Endodermal cell (in vitro differentiated cells): ENCODE data around the gene TEX261. TPM values are rescaled to one million over a fixed set of nuclear protein-coding genes. Genes with fewer than 3 reads are reported as not detected.
A peak's percentile ranks its signal among the peaks of the same experiment; 100 is the strongest.

Experiments used
- DNase-seq: peaks from one replicate; pipeline ENCODE4 v3.0.0-alpha.2; 2017
- H3K27ac ChIP-seq: 2 replicates; pipeline ENCODE4 v1.5.1; 2013; ENCODE audit warnings: mild to moderate bottlenecking, low read depth, low read length, moderate library complexity
- H3K27me3 ChIP-seq: 2 replicates; pipeline ENCODE4 v1.6.1; 2013; ENCODE audit warnings: mild to moderate bottlenecking, low read length, moderate library complexity; ENCODE audit not compliant: insufficient read depth, control insufficient read depth, poor library complexity, severe bottlenecking
- H3K36me3 ChIP-seq: 2 replicates; pipeline ENCODE4 v1.7.0; 2013; ENCODE audit warnings: mild to moderate bottlenecking, low read length, moderate library complexity; ENCODE audit not compliant: control insufficient read depth, insufficient read depth
- H3K4me1 ChIP-seq: one replicate; pipeline ENCODE4 v1.7.0; 2013; ENCODE audit warnings: low read length; ENCODE audit not compliant: control insufficient read depth, insufficient read depth
- H3K4me3 ChIP-seq: 2 replicates; pipeline ENCODE4 v1.5.1; 2013; ENCODE audit warnings: mild to moderate bottlenecking, low read length, moderate library complexity
- H3K9ac ChIP-seq: 2 replicates; pipeline ENCODE4 v1.6.1; 2013; ENCODE audit warnings: mild to moderate bottlenecking, low read length, moderate library complexity; ENCODE audit not compliant: poor library complexity, severe bottlenecking; ENCODE audit errors: extremely low read depth
- H3K9me3 ChIP-seq: 2 replicates; pipeline ENCODE4 v1.6.1; 2013; ENCODE audit warnings: mild to moderate bottlenecking, low read length, moderate library complexity; ENCODE audit not compliant: control insufficient read depth
- H3K27ac Mint-ChIP-seq: 2 replicates; pipeline ENCODE4 v1.8.0; 2020; ENCODE audit warnings: mixed read lengths
- H3K27me3 Mint-ChIP-seq: 2 replicates; pipeline ENCODE4 v1.8.0; 2021; ENCODE audit warnings: mild to moderate bottlenecking, mixed read lengths; ENCODE audit not compliant: insufficient read depth
- H3K36me3 Mint-ChIP-seq: 2 replicates; pipeline ENCODE4 v1.8.0; 2020; ENCODE audit warnings: low read depth, mixed read lengths
- H3K4me1 Mint-ChIP-seq: 2 replicates; pipeline ENCODE4 v1.8.0; 2020; ENCODE audit warnings: mixed read lengths
- H3K4me3 Mint-ChIP-seq: 2 replicates; pipeline ENCODE4 v1.8.0; 2020; ENCODE audit warnings: mild to moderate bottlenecking, moderate library complexity, mixed read lengths
- H3K9me3 Mint-ChIP-seq: 2 replicates; pipeline ENCODE4 v1.8.0; 2020; ENCODE audit warnings: mild to moderate bottlenecking, mixed read lengths
- WGBS, 2 experiments: methylation state at CpG; one replicate each; pipeline versions ENCODE4 v1.1.5 to v1.1.7; 2013; ENCODE audit warnings: missing lambda C conversion rate in 2 of 2, mixed read lengths in 1 of 2; ENCODE audit not compliant: insufficient coverage in 1 of 2, insufficient read length in 1 of 2; 5-methylcytosine and 5-hydroxymethylcytosine counted together
- total RNA-seq, 2 donors: library from RNA; stranded (reverse); fragmentation: NEBNext Ultra II Directional in 1 of 2; extraction: Animal tissue kit (Norgen Biotek cat#: 25700) in 1 of 2; gene quantifications; 2 replicates in 1 of 2; 3 replicates in 1 of 2; pipeline ENCODE4 v1.2.1, GENCODE V29; 2021
- TF ChIP-seq, protein P1 (sequence below): fragments of 200-600 bp; sonication (generic); conservative IDR thresholded peaks from 2 replicates; pipeline ENCODE4 v1.5.0; 2021; ENCODE audit warnings: antibody characterized with exemption, mild to moderate bottlenecking

TEX261 gene
- total RNA-seq, 2 donors from 2014 or later: 13.3 to 19.9 TPM

DNA sequence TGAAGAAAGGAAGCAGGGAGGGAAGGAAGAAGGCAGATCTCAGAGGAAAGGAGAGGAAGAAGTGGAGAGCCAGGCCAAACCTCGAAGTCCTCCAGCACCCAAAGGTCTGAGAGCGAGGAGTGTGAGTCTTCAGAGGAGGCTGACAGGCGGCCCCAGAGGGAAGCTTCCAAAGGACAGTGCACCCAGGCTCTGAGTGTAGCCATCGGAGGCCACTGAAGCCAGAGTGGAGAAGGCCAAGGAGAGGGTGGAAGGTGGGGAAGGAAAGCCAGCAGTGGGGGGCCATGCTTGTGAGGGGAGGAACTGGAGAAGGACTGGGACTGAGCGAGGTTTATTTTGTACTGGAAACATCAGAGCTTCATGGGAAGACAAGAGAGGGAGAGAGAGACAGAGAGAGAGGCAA lies 53.0 kb downstream of the TEX261 start:
- no peak overlapping the region for H3K27ac ChIP-seq
- TF ChIP-seq, protein P1, sequence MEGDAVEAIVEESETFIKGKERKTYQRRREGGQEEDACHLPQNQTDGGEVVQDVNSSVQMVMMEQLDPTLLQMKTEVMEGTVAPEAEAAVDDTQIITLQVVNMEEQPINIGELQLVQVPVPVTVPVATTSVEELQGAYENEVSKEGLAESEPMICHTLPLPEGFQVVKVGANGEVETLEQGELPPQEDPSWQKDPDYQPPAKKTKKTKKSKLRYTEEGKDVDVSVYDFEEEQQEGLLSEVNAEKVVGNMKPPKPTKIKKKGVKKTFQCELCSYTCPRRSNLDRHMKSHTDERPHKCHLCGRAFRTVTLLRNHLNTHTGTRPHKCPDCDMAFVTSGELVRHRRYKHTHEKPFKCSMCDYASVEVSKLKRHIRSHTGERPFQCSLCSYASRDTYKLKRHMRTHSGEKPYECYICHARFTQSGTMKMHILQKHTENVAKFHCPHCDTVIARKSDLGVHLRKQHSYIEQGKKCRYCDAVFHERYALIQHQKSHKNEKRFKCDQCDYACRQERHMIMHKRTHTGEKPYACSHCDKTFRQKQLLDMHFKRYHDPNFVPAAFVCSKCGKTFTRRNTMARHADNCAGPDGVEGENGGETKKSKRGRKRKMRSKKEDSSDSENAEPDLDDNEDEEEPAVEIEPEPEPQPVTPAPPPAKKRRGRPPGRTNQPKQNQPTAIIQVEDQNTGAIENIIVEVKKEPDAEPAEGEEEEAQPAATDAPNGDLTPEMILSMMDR: no peak
- no peak overlapping the region for H3K4me3 ChIP-seq
- peaks cover 59% of the 10 kb centered on the region for H3K27me3 ChIP-seq
- Mint-ChIP-seq H3K36me3 (no peaks in the 10 kb centered on the region), H3K4me3 (no peak overlapping the region), H3K4me1 (peaks cover 19% of the 10 kb centered on the region), H3K27ac (no peak overlapping the region), H3K9me3 (no peaks in the 10 kb centered on the region), H3K27me3 (peaks cover 79% of the 10 kb centered on the region)
- H3K36me3 ChIP-seq: no peaks in the 10 kb centered on the region
- H3K4me1 ChIP-seq: peaks cover 10% of the 10 kb centered on the region
- no peak overlapping the region for H3K9ac ChIP-seq
- 91 to 100% methylated on average over 1 to 5 of the region's 5 CpGs for WGBS, 2 experiments
- no peaks in the 10 kb centered on the region for H3K9me3 ChIP-seq
- peak; percentile 31 for DNase-seq

DNA sequence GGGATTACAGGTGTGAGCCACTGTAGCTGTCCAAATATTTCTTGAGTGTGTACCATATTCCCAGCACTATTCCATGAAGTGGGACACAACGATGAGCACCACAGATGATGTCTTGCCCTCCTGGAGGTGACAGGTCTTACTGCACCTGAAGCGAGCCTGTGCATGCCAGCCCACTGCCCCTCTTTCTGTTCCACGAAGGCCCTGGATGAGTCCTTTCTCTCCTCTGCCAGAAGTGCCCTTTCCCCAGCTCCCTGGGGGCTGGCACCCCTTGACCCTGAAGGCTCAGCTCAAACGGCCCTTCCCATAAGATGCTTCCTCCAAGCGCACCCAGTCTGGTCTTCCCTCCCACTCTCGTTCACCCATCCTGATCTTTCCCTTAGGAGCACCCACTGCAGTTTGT lies 53.5 kb downstream of the TEX261 start:
- Mint-ChIP-seq H3K36me3 (no peaks in the 10 kb centered on the region), H3K9me3 (no peaks in the 10 kb centered on the region), H3K27me3 (peaks cover 78% of the 10 kb centered on the region), H3K4me1 (peaks cover 23% of the 10 kb centered on the region), H3K4me3 (no peak overlapping the region), H3K27ac (no peak overlapping the region)
- TF ChIP-seq, protein P1: peak; percentile 43
- peaks cover 53% of the 10 kb centered on the region for H3K27me3 ChIP-seq
- no peaks in the 10 kb centered on the region for H3K9me3 ChIP-seq
- H3K4me3 ChIP-seq: no peak overlapping the region
- H3K27ac ChIP-seq: no peak overlapping the region
- peaks cover 10% of the 10 kb centered on the region for H3K4me1 ChIP-seq
- H3K36me3 ChIP-seq: no peaks in the 10 kb centered on the region
- DNase-seq: peak; percentile 42
- no peak overlapping the region for H3K9ac ChIP-seq
- WGBS, 2 experiments: 85 to 87% methylated on average over 5 to 6 of the region's 6 CpGs

DNA sequence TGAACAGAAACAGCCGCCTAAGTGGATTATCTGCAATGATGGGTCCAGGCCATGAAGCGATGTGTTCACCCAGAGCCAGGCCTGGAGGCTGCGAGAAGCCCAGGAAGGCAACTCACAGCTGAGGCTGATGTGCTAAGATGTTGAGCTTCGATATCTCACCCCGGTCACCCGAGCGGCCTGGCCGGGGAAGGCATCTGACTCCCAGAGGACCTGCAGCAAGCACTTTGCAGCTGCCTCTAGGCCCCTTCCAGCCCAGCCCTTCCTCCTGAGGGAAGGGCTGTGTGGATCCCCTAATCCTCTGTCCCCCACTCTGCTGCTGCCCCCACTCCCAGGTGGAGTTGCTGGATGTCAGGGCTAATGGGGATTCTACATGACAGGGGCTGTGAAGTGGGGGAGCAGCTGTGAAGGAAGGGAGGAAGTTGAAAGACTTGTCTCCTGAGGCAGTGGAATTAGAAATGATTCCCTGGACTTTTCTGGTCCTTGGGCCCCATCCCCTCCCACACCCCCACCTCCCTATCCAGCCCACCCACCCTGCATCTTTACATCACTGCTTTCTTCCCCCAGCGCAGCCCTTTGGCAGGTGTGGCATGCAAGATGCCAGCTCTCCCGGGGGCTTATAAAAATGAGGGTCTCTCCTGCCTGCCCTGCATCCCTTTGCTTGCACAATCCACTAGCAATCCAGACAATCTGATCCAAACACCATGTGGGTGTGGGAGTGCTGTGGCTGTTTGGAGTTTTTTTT lies 54.7 kb downstream of the TEX261 start:
- H3K27ac Mint-ChIP-seq: no peak overlapping the region
- peaks cover 29% of the 10 kb centered on the region for H3K4me1 Mint-ChIP-seq
- H3K27me3 Mint-ChIP-seq: peaks cover 72% of the 10 kb centered on the region
- Histone ChIP-seq H3K36me3 (no peaks in the 10 kb centered on the region), H3K4me1 (peaks cover 10% of the 10 kb centered on the region), H3K27me3 (peaks cover 46% of the 10 kb centered on the region), H3K9me3 (no peaks in the 10 kb centered on the region), H3K4me3 (no peak overlapping the region), H3K9ac (no peak overlapping the region), H3K27ac (no peak overlapping the region)
- H3K4me3 Mint-ChIP-seq: no peak overlapping the region
- DNase-seq: peak; percentile 56
- TF ChIP-seq, protein P1: no peak
- 80 to 88% methylated on average over 9 to 10 of the region's 10 CpGs for WGBS, 2 experiments
- H3K36me3 Mint-ChIP-seq: no peaks in the 10 kb centered on the region
- no peaks in the 10 kb centered on the region for H3K9me3 Mint-ChIP-seq
